ENCODE measurements around the gene PAQR4. TPM values are rescaled to one million over a fixed set of nuclear protein-coding genes. Genes with fewer than 3 reads are reported as not detected.
A peak's percentile ranks its signal among the peaks of the same experiment; 100 is the strongest.
"Not testable (repeated sequence)": the region's sequence is repeated elsewhere in the genome, so short reads cannot be mapped to it uniquely, and the experiment has no call there.

The PAQR4 gene
- total RNA-seq, 1 donor from 2014 or later, result 11.8 TPM

- DNase-seq (ENCODE audit: low spot score), result no peak
- Mint-ChIP-seq H3K4me3 (ENCODE audit: unreplicated experiment) (peak overlapping the region; percentile 10), H3K4me1 (ENCODE audit: unreplicated experiment) (peaks cover 11% of the 10 kb centered on the region), H3K27me3 (ENCODE audit: unreplicated experiment) (peaks cover 11% of the 10 kb centered on the region), H3K27ac (ENCODE audit: unreplicated experiment) (no peak overlapping the region), H3K36me3 (ENCODE audit: low read depth, unreplicated experiment) (peaks cover 20% of the 10 kb centered on the region), H3K9me3 (ENCODE audit: unreplicated experiment) (no peaks in the 10 kb centered on the region)
- TF ChIP-seq CTCF (IDR thresholded peaks at IDR 0.05; ENCODE audit: unreplicated experiment), result no peak
Measured at GRCh38 chr16:2925951-2926649, 43.0 kb upstream of the PAQR4 start.

DNA sequence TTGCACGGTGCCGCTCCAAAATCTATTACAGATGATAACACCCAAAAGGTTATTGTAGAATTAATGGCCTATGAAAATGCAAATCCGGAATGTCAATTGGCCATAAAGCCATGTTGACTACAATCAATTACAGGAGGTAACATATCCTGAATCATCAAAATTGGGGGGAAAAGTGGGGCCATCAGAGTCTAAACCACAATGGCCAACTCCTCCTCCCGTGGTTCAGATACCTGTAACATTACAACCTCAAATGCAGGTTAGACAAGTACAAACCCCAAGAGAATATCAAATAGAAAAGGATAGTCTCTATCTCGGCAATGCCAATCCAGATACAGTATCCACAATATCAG is 42.5 kb upstream of the PAQR4 start:
- H3K4me1 Mint-ChIP-seq (ENCODE audit: unreplicated experiment), result peaks cover 11% of the 10 kb centered on the region
- H3K27me3 Mint-ChIP-seq (ENCODE audit: unreplicated experiment), result peaks cover 11% of the 10 kb centered on the region
- H3K4me3 Mint-ChIP-seq (ENCODE audit: unreplicated experiment), result no peak overlapping the region
- no peak for TF ChIP-seq CTCF (IDR thresholded peaks at IDR 0.05; ENCODE audit: unreplicated experiment)
- H3K27ac Mint-ChIP-seq (ENCODE audit: unreplicated experiment), result no peak overlapping the region
- DNase-seq (ENCODE audit: low spot score), result no peak
- no peaks in the 10 kb centered on the region for H3K9me3 Mint-ChIP-seq (ENCODE audit: unreplicated experiment)
- H3K36me3 Mint-ChIP-seq (ENCODE audit: low read depth, unreplicated experiment), result peaks cover 20% of the 10 kb centered on the region

GRCh38 chr16:2927010-2927646 is 42.0 kb upstream of the PAQR4 start:
- H3K4me1 Mint-ChIP-seq (ENCODE audit: unreplicated experiment), result peaks cover 11% of the 10 kb centered on the region
- H3K27ac Mint-ChIP-seq (ENCODE audit: unreplicated experiment), result no peak overlapping the region
- H3K27me3 Mint-ChIP-seq (ENCODE audit: unreplicated experiment), result peaks cover 11% of the 10 kb centered on the region
- peak; percentile 98 for TF ChIP-seq CTCF (IDR thresholded peaks at IDR 0.05; ENCODE audit: unreplicated experiment)
- H3K4me3 Mint-ChIP-seq (ENCODE audit: unreplicated experiment), result no peak overlapping the region
- no peaks in the 10 kb centered on the region for H3K9me3 Mint-ChIP-seq (ENCODE audit: unreplicated experiment)
- peak; percentile 80 for DNase-seq (ENCODE audit: low spot score)
- H3K36me3 Mint-ChIP-seq (ENCODE audit: low read depth, unreplicated experiment), result peaks cover 20% of the 10 kb centered on the region

DNA sequence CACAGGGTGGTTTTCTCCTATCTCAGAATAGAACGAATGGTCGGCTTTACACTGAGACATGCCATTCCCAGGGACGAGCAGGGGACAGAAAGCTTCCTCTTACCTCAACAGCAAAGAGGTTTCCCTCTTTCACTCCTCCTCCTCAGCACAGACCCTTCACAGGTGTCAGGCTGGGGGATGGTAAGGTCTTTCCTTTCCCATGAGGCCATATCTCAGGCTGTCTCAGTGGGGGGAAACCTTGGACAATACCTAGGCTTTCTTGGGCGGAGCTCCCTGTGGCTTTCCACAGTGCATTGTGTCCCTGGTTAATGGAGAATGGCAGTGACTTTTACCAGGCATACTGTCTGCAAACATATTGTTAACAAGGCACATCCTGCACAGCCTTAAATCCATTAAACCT is 41.0 kb upstream of the PAQR4 start:
- DNase-seq (ENCODE audit: low spot score); H3K4me3 Mint-ChIP-seq (ENCODE audit: unreplicated experiment); H3K27ac Mint-ChIP-seq (ENCODE audit: unreplicated experiment); H3K9me3 Mint-ChIP-seq (ENCODE audit: unreplicated experiment): not testable (repeated sequence)
- peaks cover 11% of the 10 kb centered on the region for H3K27me3 Mint-ChIP-seq (ENCODE audit: unreplicated experiment)
- peaks cover 24% of the 10 kb centered on the region for H3K36me3 Mint-ChIP-seq (ENCODE audit: low read depth, unreplicated experiment)
- peaks cover 11% of the 10 kb centered on the region for H3K4me1 Mint-ChIP-seq (ENCODE audit: unreplicated experiment)

DNA sequence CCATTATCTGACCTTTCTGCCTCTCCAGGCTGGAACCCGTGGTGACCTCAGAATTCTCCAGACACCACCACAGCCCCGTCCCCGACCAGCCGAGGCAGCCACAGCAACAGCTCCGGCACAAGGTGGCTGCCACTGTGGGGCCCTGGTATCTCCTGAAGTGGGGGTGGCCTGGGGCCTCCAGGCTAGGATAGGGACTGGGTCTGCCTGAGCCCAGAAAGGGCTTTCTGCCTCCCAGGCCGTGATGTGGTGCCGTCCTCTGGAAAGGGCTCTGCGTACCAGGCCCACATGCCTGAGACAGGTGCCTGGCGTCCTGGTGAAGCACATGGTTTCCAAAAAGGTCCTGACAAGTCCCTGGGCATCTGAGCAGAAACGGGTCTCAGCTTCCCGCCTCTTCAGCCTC is 40.4 kb upstream of the PAQR4 start:
- no peaks in the 10 kb centered on the region for H3K9me3 Mint-ChIP-seq (ENCODE audit: unreplicated experiment)
- H3K27ac Mint-ChIP-seq (ENCODE audit: unreplicated experiment), result no peak overlapping the region

More for the DNA sequence above, 40.4 kb upstream of the PAQR4 start:
- no peak for DNase-seq (ENCODE audit: low spot score)
- Mint-ChIP-seq H3K27me3 (ENCODE audit: unreplicated experiment) (peaks cover 8% of the 10 kb centered on the region), H3K4me3 (ENCODE audit: unreplicated experiment) (no peak overlapping the region), H3K4me1 (ENCODE audit: unreplicated experiment) (peaks cover 11% of the 10 kb centered on the region), H3K36me3 (ENCODE audit: low read depth, unreplicated experiment) (peaks cover 24% of the 10 kb centered on the region)
- no peak for TF ChIP-seq CTCF (IDR thresholded peaks at IDR 0.05; ENCODE audit: unreplicated experiment)
